ENCODE data around the gene FTO.

- TF ChIP-seq CTCF (IDR thresholded peaks at IDR 0.05) (no peak), POLR2A (IDR thresholded peaks at IDR 0.05) (no peak)
Measured at GRCh38 chr16:54090602-54091001, 386.6 kb downstream of the FTO start.
